SU-DHL-6 (cell line): ENCODE results near the gene DPM1.

Experiments used
- H2AFZ ChIP-seq: fragments of 200-600 bp; sonication (generic); 2 replicates; pipeline ENCODE4 v1.6.1; 2014; ENCODE audit warnings: low read depth, mild to moderate bottlenecking, moderate library complexity, mixed read lengths, antibody characterized with exemption, low read length; ENCODE audit not compliant: severe bottlenecking
- H3F3A ChIP-seq: fragments of 200-600 bp; shearing (Covaris generic); 2 replicates; pipeline ENCODE4 v1.6.0; 2016; ENCODE audit warnings: antibody characterized with exemption, mild to moderate bottlenecking; ENCODE audit not compliant: insufficient read depth
- H3K27ac ChIP-seq: fragments of 200-600 bp; sonication (generic); 2 replicates; pipeline ENCODE4 v1.5.1; 2016; ENCODE audit warnings: low read depth, mild to moderate bottlenecking, low read length, moderate library complexity, mixed read lengths
- H3K27me3 ChIP-seq: fragments of 200-600 bp; sonication (generic), shearing (Covaris generic); 2 replicates; pipeline ENCODE4 v1.6.0; 2014; ENCODE audit warnings: mild to moderate bottlenecking, low read length
- H3K36me3 ChIP-seq: fragments of 200-600 bp; sonication (generic); 2 replicates; pipeline ENCODE4 v1.6.1; 2014; ENCODE audit warnings: mild to moderate bottlenecking, low read length, mixed read lengths
- H3K4me2 ChIP-seq: fragments of 300-600, 200-600 bp; shearing (Covaris generic), sonication (generic); 2 replicates; pipeline ENCODE4 v1.6.0; 2014; ENCODE audit warnings: low read length, low read depth, mild to moderate bottlenecking; ENCODE audit not compliant: poor library complexity, severe bottlenecking
- H3K4me3 ChIP-seq: fragments of 200-600 bp; sonication (generic); 2 replicates; pipeline ENCODE4 v1.5.1; 2014; ENCODE audit warnings: antibody characterized with exemption, low read length, mild to moderate bottlenecking, mixed read lengths; ENCODE audit not compliant: insufficient read depth, poor library complexity, severe bottlenecking
- H3K79me2 ChIP-seq: fragments of 200-600 bp; sonication (generic); 2 replicates; pipeline ENCODE4 v1.6.1; 2014; ENCODE audit warnings: mild to moderate bottlenecking, low read length, moderate library complexity; ENCODE audit not compliant: insufficient read depth
- H3K9ac ChIP-seq: fragments of 200-600 bp; sonication (generic); 2 replicates; pipeline ENCODE4 v1.7.0; 2014; ENCODE audit warnings: mild to moderate bottlenecking, low read length
- H3K9me2 ChIP-seq: fragments of 200-600 bp; sonication (generic); replicated peaks from 2 replicates; pipeline ENCODE4 v1.6.1; 2014; ENCODE audit warnings: low read length; ENCODE audit not compliant: insufficient read depth
- H3K9me3 ChIP-seq: fragments of 200-600 bp; sonication (generic); 2 replicates; pipeline ENCODE4 v1.6.1; 2014; ENCODE audit warnings: low read length, mixed read lengths; ENCODE audit not compliant: insufficient read depth
- H4K20me1 ChIP-seq: fragments of 200-600 bp; sonication (generic); 2 replicates; pipeline ENCODE4 v1.6.1; 2014; ENCODE audit warnings: low read depth, mild to moderate bottlenecking, antibody characterized with exemption, low read length, moderate library complexity, mixed read lengths
- EZH2phosphoT487 ChIP-seq: fragments of 200-600 bp; sonication (generic), shearing (Covaris generic); conservative IDR thresholded peaks from 2 replicates; pipeline ENCODE4 v1.6.1; 2018; ENCODE audit warnings: mild to moderate bottlenecking, antibody characterized with exemption, low read length, moderate library complexity, mixed read lengths
- TF ChIP-seq, protein P1 (sequence below): fragments of 200-600 bp; sonication (generic); IDR thresholded peaks from one replicate; pipeline ENCODE4 v1.5.1; 2017; ENCODE audit warnings: antibody characterized with exemption, mild to moderate bottlenecking, low read length, moderate library complexity; ENCODE audit not compliant: insufficient read depth, poor library complexity, severe bottlenecking

DPM1 gene

DNA sequence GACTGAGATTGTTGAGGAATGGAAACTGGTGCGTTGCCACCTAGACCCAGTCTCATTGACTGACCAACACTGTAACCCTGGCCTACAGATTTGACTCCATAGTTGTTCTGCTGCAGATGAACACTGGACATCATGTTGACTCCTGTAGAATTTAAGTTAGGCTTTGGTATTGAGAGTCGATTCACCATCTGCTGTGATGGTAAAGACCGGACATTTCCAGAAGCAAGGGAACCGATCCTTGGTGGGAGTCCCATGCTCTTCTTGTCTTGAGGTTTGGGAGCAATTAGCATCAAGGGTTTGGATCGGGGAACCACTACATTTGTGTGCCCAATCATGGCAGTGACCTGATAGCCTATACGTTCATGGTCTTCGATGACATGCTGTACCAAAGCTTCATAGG is 64.7 kb downstream of the DPM1 start:
- Histone ChIP-seq H3K4me3 (no peak overlapping the region), H3K36me3 (peaks cover 34% of the 10 kb centered on the region), H3K9me2 (no peaks in the 10 kb centered on the region), H2AFZ (no peak overlapping the region), H3K9me3 (no peaks in the 10 kb centered on the region), H3F3A (peaks cover 60% of the 10 kb centered on the region), H4K20me1 (no peaks in the 10 kb centered on the region), H3K27ac (no peak overlapping the region), H3K4me2 (no peak overlapping the region), H3K79me2 (peaks cover 2% of the 10 kb centered on the region; the same call in 1 of the 2 replicates), H3K9ac (no peak overlapping the region), H3K27me3 (no peaks in the 10 kb centered on the region)
- TF ChIP-seq EZH2phosphoT487 = no peak
- TF ChIP-seq, protein P1, sequence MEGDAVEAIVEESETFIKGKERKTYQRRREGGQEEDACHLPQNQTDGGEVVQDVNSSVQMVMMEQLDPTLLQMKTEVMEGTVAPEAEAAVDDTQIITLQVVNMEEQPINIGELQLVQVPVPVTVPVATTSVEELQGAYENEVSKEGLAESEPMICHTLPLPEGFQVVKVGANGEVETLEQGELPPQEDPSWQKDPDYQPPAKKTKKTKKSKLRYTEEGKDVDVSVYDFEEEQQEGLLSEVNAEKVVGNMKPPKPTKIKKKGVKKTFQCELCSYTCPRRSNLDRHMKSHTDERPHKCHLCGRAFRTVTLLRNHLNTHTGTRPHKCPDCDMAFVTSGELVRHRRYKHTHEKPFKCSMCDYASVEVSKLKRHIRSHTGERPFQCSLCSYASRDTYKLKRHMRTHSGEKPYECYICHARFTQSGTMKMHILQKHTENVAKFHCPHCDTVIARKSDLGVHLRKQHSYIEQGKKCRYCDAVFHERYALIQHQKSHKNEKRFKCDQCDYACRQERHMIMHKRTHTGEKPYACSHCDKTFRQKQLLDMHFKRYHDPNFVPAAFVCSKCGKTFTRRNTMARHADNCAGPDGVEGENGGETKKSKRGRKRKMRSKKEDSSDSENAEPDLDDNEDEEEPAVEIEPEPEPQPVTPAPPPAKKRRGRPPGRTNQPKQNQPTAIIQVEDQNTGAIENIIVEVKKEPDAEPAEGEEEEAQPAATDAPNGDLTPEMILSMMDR = no peak

- H3K27ac ChIP-seq = no peak overlapping the region
- peaks cover 2% of the 10 kb centered on the region; the same call in 1 of the 2 replicates for H3K79me2 ChIP-seq
- H3K36me3 ChIP-seq = peaks cover 22% of the 10 kb centered on the region
- H4K20me1 ChIP-seq = no peaks in the 10 kb centered on the region
- TF ChIP-seq EZH2phosphoT487 = no peak
- no peak overlapping the region for H3K4me3 ChIP-seq
- H3F3A ChIP-seq = peaks cover 64% of the 10 kb centered on the region
- H3K9ac ChIP-seq = no peak overlapping the region
- no peaks in the 10 kb centered on the region for H3K9me3 ChIP-seq
- no peaks in the 10 kb centered on the region for H3K9me2 ChIP-seq
- no peak overlapping the region for H3K4me2 ChIP-seq
- H3K27me3 ChIP-seq = no peaks in the 10 kb centered on the region
- no peak overlapping the region for H2AFZ ChIP-seq
These were observed 65.9 kb downstream of the DPM1 start for GRCh38 chr20:50892394-50892793.

DNA sequence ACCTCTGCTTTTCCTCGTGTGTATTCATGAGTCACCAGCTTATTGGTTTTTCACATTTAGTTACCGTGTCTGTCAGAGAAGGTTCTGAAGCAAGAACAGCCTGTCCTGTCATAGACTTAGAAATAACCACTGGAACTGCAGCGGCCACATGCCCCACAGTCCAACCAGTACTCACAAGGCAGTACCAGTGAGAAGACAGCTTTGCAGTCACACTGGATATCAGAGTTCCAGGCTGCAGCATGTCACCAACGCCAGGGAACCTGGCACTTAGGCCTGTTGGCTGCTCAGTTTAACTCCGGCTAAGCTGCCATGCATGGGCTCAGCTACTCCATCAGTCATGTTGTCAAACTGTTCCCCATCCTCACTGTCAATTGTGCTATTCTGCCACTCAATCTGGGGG is 67.2 kb downstream of the DPM1 start:
- H3K9ac ChIP-seq = no peak overlapping the region
- H2AFZ ChIP-seq = no peak overlapping the region
- no peak overlapping the region for H3K4me3 ChIP-seq
- H3F3A ChIP-seq = peaks cover 69% of the 10 kb centered on the region
- H3K9me3 ChIP-seq = no peaks in the 10 kb centered on the region
- no peak overlapping the region for H3K27ac ChIP-seq
- no peak overlapping the region for H3K4me2 ChIP-seq
- H3K79me2 ChIP-seq = peaks cover 2% of the 10 kb centered on the region; the same call in 1 of the 2 replicates
- no peak for TF ChIP-seq EZH2phosphoT487
- TF ChIP-seq, protein P1 = no peak
- no peaks in the 10 kb centered on the region for H3K9me2 ChIP-seq
- no peaks in the 10 kb centered on the region for H4K20me1 ChIP-seq
- peaks cover 19% of the 10 kb centered on the region for H3K36me3 ChIP-seq
- H3K27me3 ChIP-seq = no peaks in the 10 kb centered on the region

DNA sequence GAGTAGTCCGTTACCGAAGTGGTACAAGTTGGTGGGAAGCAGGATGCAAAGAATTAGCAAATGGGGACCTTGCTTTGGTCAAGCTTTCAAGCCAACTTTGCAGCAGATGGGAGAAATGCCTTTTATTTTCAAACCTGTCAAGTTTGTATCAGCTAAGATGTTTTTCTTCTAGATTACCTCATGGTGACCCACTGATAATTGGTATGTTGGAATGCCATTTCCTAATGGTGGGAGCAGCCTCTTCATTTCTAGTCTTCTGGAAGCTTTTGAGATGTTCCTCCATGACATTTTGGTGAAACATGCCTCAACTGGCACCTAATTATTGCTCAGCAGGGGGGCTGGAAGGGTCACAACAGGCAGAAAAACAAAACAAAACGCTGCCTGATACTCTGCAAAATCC is 70.8 kb downstream of the DPM1 start:
- no peak overlapping the region for H3K4me3 ChIP-seq
- H3K27me3 ChIP-seq = no peaks in the 10 kb centered on the region
- no peaks in the 10 kb centered on the region for H4K20me1 ChIP-seq
- TF ChIP-seq, protein P1 = no peak
- TF ChIP-seq EZH2phosphoT487 = no peak
- H3K79me2 ChIP-seq = no peaks in the 10 kb centered on the region
- no peak overlapping the region for H3K9ac ChIP-seq
- no peak overlapping the region for H3K4me2 ChIP-seq
- H3K27ac ChIP-seq = no peak overlapping the region
- H2AFZ ChIP-seq = no peak overlapping the region
- peaks cover 4% of the 10 kb centered on the region; the same call in 1 of the 2 replicates for H3K36me3 ChIP-seq
- no peaks in the 10 kb centered on the region for H3K9me2 ChIP-seq
- H3K9me3 ChIP-seq = no peaks in the 10 kb centered on the region
- peaks cover 51% of the 10 kb centered on the region for H3F3A ChIP-seq
